ENCODE results near the gene FBXL4.
A peak's percentile ranks its signal among the peaks of the same experiment; 100 is the strongest.

FBXL4 gene

DNA sequence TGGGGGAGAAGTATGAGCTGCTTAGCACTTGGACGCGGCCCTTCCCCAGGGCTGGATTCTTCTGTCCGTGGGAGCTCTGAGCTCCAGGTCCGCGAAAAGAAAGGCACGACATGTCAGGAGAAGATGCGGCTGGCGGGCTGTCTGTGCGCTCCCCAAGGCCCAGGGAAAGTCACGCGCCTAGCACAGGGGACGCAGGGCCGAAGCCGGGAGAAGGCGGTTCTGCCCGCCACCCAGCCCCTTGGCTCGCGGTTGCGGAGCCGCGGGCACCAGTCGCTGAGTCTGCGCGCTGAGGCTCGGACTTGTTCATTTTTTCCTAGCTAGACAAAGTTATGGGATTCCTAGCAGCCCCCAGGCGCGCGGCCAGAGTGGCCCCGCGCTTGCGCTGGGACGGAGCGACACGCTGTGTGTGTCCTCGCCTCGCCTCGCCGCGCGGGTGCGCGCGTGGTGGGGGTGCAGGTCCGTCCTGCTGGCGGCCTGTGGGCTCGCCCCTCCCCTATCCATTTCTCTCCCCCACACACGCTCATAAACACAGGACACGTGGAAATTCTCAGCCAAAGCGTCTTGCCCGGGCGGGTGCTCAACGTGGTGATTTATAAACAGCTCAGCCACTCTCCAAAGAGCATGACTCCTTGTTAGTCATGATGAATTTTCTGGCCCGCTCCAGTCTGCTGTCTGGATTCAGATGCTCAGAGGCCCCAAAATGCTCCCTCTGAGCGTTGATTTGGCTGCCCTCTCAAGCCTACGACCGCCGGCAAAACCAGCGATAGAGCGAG lies 115.3 kb downstream of the FBXL4 start:
- H3K27ac Mint-ChIP-seq, result peak overlapping the region; percentile 16
- H3K9me3 Mint-ChIP-seq (ENCODE audit: low read depth), result no peaks in the 10 kb centered on the region
- H3K27me3 Mint-ChIP-seq, result peaks cover 48% of the 10 kb centered on the region
- peak overlapping the region; percentile 81 for H3K4me3 Mint-ChIP-seq
- H3K36me3 Mint-ChIP-seq, result no peaks in the 10 kb centered on the region
- peaks cover 50% of the 10 kb centered on the region for H3K4me1 Mint-ChIP-seq (ENCODE audit: low read depth)

DNA sequence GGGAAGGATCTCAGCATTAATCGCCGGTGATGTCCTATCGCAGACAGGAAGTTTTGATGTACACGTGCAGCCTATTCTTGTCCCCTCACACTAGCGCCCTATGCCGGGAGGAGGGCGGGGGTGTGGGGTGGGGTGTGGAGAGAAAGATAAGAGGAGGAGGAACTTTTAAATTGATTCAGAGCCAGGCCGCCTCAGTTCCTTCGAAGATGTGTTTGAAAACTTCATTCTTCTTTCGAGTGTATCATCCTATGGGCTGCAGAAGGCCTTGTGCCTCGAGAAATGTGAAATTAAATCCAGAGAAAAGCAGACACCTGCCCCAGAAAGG lies 115.8 kb downstream of the FBXL4 start:
- Mint-ChIP-seq H3K27me3 (peaks cover 48% of the 10 kb centered on the region), H3K4me1 (ENCODE audit: low read depth) (peaks cover 55% of the 10 kb centered on the region), H3K4me3 (peak overlapping the region; percentile 59), H3K9me3 (ENCODE audit: low read depth) (no peaks in the 10 kb centered on the region), H3K27ac (peak overlapping the region; percentile 16), H3K36me3 (no peaks in the 10 kb centered on the region)

DNA sequence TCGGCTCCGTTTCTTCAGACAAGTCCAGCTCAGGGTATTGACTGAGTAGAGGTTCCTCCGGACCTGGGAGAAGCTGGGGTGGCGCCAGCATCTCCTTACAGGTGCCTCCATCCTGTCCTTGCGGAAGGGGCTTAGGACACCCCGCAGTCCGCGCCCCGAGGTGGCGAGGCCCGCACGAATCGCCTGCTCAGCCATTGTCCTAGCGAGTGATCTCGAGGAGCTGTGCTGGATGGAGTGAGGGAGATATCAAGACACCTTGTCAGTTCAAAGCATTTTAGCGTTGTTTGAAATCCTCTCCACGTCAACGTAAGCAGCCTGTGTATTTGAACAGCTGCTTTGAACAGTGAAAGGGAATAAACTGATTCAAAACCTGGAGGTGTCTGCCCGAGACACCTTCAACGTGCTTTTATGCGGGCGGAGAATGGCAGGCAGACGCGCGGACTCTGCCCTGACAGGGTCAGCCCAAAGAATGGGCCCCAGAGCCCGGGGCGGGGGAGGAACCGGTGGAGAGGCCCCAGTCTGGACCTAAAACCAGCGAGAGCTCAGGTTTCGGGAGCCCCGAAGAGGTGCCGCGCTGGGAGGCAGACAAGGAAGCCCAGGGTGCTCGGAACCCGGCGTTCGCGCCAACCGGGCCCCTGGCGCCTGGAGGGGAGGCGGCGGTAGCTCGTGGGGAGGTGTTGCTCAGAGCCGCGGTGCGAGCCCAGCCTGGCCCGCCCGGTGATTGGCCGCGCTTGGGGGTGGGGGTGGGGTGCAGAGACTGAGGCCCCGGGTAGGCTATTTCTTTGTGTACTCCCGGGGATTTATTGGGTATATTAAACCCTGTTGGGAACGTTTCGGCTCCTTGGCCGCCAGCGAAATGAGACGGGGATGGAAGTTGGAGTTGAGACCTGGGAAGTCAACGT lies 116.4 kb downstream of the FBXL4 start:
- Mint-ChIP-seq H3K27me3 (peaks cover 50% of the 10 kb centered on the region), H3K36me3 (no peaks in the 10 kb centered on the region), H3K27ac (no peak overlapping the region), H3K4me3 (peak overlapping the region; percentile 66), H3K9me3 (ENCODE audit: low read depth) (no peaks in the 10 kb centered on the region), H3K4me1 (ENCODE audit: low read depth) (peaks cover 56% of the 10 kb centered on the region)

- Mint-ChIP-seq H3K36me3 (peaks cover under 1% of the 10 kb centered on the region), H3K4me3 (no peak overlapping the region), H3K27ac (no peak overlapping the region), H3K9me3 (ENCODE audit: low read depth) (no peaks in the 10 kb centered on the region), H3K27me3 (peaks cover 55% of the 10 kb centered on the region), H3K4me1 (ENCODE audit: low read depth) (peaks cover 52% of the 10 kb centered on the region)
These were observed 117.6 kb downstream of the FBXL4 start for GRCh38 chr6:98830146-98830545.

DNA sequence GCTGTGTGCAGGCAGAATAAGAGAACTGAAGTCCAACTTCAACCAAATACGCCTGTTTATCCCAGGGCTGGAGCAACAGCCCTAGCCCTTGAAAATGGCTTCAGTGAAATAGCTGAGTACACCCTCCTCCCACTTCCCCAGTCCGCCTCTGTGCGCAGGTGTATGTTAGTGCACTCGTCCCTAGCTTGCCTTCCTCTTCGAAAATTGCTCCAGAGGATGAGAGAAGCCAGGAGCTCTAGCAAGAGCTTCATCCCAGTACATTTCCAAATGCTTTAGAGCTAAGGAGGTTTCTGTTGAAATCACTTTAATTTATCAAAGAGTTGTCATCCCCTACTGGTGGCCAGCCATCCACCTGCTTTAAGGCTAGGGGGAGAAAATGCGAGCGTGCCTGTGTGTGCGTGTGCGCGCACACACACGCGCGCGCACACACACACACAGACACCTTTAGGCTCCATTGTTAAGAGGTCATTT lies 118.8 kb downstream of the FBXL4 start:
- Mint-ChIP-seq H3K27me3 (peaks cover 60% of the 10 kb centered on the region), H3K36me3 (peaks cover 2% of the 10 kb centered on the region), H3K4me1 (ENCODE audit: low read depth) (peaks cover 57% of the 10 kb centered on the region), H3K9me3 (ENCODE audit: low read depth) (no peaks in the 10 kb centered on the region), H3K4me3 (peak overlapping the region; percentile 21), H3K27ac (no peak overlapping the region)

DNA sequence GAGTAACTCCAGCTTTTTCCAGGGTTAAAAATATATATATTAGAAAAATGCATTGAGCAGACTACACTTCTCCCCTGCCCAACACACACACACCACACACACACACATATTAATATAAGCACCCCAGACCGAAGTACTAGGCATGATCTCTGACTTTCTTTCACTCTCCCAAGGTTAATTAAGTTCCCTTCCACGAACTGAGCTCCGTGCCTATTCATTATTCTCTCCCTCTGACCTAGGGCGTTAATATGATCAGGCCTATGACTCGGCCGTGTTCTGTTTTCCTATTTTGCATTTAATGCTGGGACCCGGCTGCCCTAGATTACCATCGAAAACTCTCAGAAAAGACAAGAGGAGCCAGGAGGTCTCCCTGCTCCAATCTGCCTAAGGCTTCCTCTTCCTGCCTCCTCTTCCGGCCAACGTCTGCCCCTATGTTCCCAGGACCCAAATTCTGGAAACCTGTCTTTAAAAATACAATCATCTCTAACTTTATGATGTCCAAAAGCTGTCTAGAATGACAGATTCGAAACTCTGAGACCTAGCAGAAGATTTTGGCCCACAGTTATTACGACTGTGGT lies 119.4 kb downstream of the FBXL4 start:
- no peak overlapping the region for H3K27ac Mint-ChIP-seq
- H3K4me3 Mint-ChIP-seq, result no peak overlapping the region
- peaks cover 2% of the 10 kb centered on the region for H3K36me3 Mint-ChIP-seq
- H3K4me1 Mint-ChIP-seq (ENCODE audit: low read depth), result peaks cover 55% of the 10 kb centered on the region
- peaks cover 62% of the 10 kb centered on the region for H3K27me3 Mint-ChIP-seq
- no peaks in the 10 kb centered on the region for H3K9me3 Mint-ChIP-seq (ENCODE audit: low read depth)

GRCh38 chr6:98827295-98828159 lies 120.2 kb downstream of the FBXL4 start:
- Mint-ChIP-seq H3K9me3 (ENCODE audit: low read depth) (no peaks in the 10 kb centered on the region), H3K27me3 (peaks cover 60% of the 10 kb centered on the region), H3K4me1 (ENCODE audit: low read depth) (peaks cover 48% of the 10 kb centered on the region), H3K4me3 (peak overlapping the region; percentile 46), H3K36me3 (peaks cover 2% of the 10 kb centered on the region), H3K27ac (no peak overlapping the region)

GRCh38 chr6:98825600-98826230 lies 122.0 kb downstream of the FBXL4 start:
- no peak overlapping the region for H3K27ac Mint-ChIP-seq
- no peak overlapping the region for H3K4me3 Mint-ChIP-seq
- peaks cover 35% of the 10 kb centered on the region for H3K4me1 Mint-ChIP-seq (ENCODE audit: low read depth)
- H3K9me3 Mint-ChIP-seq (ENCODE audit: low read depth), result no peaks in the 10 kb centered on the region
- peaks cover 2% of the 10 kb centered on the region for H3K36me3 Mint-ChIP-seq
- H3K27me3 Mint-ChIP-seq, result peaks cover 65% of the 10 kb centered on the region

DNA sequence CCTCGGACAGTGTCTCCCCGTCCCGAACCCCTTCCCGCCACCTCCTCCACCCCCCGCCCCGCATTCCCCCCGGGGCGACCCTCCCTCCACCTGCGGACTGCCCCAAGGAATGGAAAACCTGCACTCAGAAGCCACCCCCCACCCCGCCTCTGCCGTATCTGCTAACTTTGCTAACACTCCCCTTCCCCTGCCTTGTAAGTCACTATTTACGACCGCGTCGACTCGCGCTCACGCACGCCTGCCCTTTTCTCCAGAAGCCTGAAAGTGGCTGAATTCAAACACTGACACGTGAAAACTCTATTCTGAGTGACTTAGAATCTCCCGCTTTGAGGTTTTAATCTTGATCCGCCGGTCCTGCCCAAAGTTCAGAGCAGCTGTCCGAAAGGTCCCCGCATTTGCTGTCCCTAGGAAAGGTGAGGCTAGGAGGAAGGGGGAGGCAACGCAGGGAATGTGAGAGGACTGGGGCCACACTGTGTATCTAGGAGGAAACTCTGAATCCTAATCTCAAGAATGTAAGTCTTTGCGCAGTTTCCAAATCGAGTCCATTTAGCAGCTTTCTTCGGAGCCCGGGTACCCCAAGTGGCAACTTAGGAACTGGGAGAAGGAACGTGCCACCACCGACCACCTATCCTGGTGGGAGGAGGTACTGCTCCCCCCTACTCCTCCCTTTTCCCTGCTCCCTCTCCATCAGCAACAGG lies 122.7 kb downstream of the FBXL4 start:
- peaks cover 32% of the 10 kb centered on the region for H3K4me1 Mint-ChIP-seq (ENCODE audit: low read depth)
- H3K9me3 Mint-ChIP-seq (ENCODE audit: low read depth), result no peaks in the 10 kb centered on the region
- peak overlapping the region; percentile 58 for H3K4me3 Mint-ChIP-seq
- H3K27ac Mint-ChIP-seq, result no peak overlapping the region
- H3K36me3 Mint-ChIP-seq, result peaks cover 2% of the 10 kb centered on the region
- H3K27me3 Mint-ChIP-seq, result peaks cover 64% of the 10 kb centered on the region

- H3K27me3 Mint-ChIP-seq, result peaks cover 63% of the 10 kb centered on the region
- no peak overlapping the region for H3K27ac Mint-ChIP-seq
- no peaks in the 10 kb centered on the region for H3K9me3 Mint-ChIP-seq (ENCODE audit: low read depth)
- peaks cover 30% of the 10 kb centered on the region for H3K4me1 Mint-ChIP-seq (ENCODE audit: low read depth)
- peaks cover 2% of the 10 kb centered on the region for H3K36me3 Mint-ChIP-seq
- peak overlapping the region; percentile 70 for H3K4me3 Mint-ChIP-seq
These were observed 123.4 kb downstream of the FBXL4 start for GRCh38 chr6:98824162-98824901.

DNA sequence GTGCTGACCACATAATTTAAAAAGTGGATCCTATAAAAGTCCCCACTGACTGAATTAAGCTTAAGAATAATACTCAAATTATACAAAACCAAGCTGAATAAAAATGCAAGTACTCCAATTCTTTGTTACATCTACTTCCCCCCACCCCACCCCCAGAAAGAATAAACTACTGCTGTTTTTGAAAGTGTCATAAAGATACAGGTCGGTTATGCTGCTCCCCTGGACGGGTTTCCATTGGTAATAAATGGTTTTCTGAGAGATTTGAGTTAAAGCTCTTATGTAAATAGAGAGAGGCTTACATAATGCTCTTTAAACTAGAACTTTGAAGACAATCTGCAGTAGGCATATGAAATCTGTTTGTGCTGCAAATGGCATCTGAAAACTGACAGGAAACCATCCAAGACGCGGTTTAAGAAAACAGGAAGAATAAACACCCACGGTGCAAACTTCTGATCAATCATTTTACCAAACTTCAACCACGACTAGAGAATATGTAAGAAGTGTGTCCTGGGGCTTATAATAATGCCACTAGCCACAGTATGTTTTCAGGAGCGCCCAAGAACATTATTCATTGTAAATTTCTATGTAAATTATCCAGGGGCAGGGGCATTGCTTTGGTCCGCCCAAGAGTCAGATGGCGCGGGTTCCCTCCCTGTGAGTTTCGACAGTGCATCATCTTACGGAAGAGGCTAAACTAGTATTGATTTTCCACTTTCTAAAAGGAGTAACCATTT lies 124.2 kb downstream of the FBXL4 start:
- Mint-ChIP-seq H3K27ac (no peak overlapping the region), H3K27me3 (peaks cover 63% of the 10 kb centered on the region), H3K4me3 (peak overlapping the region; percentile 70), H3K4me1 (ENCODE audit: low read depth) (peaks cover 25% of the 10 kb centered on the region), H3K9me3 (ENCODE audit: low read depth) (no peaks in the 10 kb centered on the region), H3K36me3 (peaks cover 2% of the 10 kb centered on the region)

DNA sequence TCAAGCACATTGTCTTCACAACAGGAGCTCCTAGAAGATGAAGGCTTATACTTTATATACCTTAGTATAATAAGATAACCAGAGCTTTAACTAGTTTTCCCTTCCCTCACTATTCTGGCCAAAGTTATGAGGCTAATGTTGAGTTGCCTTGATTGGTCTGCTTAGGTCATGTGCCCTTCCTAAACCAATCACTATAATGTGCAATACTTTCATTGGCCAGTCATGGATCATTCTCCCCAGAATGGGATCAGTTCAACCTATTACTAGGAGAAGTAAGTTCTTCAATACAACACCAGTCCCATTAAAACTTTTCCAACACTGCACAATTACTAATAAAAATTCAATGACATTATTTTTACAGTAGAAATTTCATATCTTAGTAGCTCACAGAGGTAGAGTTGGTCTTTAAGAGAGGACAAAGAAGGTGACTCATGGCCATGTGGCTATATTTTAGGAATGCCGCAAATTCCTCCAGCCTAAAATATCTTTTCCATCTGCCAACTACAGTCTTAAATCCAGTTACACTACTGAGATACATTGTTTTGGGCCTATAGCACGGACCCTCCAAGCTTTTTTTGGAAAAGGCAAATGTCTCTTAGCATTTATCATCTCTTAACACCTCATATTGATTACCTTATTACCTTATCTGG lies 125.9 kb downstream of the FBXL4 start:
- Mint-ChIP-seq H3K4me3 (no peak overlapping the region), H3K9me3 (ENCODE audit: low read depth) (no peaks in the 10 kb centered on the region), H3K27ac (no peak overlapping the region), H3K27me3 (peaks cover 59% of the 10 kb centered on the region), H3K4me1 (ENCODE audit: low read depth) (peaks cover 14% of the 10 kb centered on the region), H3K36me3 (peaks cover 2% of the 10 kb centered on the region)
